H9 (cell line): ENCODE data around the gene LETM1. TPM values are rescaled to one million over a fixed set of nuclear protein-coding genes. Genes with fewer than 3 reads are reported as not detected.

Experiments used
- DNase-seq: peaks from one replicate; pipeline ENCODE4 v3.0.0-alpha.2; 2017
- H2AFZ ChIP-seq: one replicate; pipeline ENCODE4 v1.6.1; 2013; ENCODE audit warnings: mild to moderate bottlenecking, low read length, control low read depth, moderate library complexity
- H2AK5ac ChIP-seq: 2 replicates; pipeline ENCODE4 v1.6.1; 2013; ENCODE audit warnings: low read length, control low read depth, mixed read lengths; ENCODE audit not compliant: insufficient read length
- H2BK120ac ChIP-seq: one replicate; pipeline ENCODE4 v1.6.1; 2013; ENCODE audit warnings: low read depth, mild to moderate bottlenecking, low read length, control low read depth, inconsistent platforms; ENCODE audit not compliant: poor library complexity, severe bottlenecking
- H2BK12ac ChIP-seq: 2 replicates; pipeline ENCODE4 v1.6.1; 2013; ENCODE audit warnings: low read length, control low read depth, mixed read lengths, low read depth; ENCODE audit not compliant: insufficient read length
- H2BK15ac ChIP-seq: 2 replicates; pipeline ENCODE4 v1.6.1; 2013; ENCODE audit warnings: low read depth, low read length, control low read depth
- H2BK20ac ChIP-seq: one replicate; pipeline ENCODE4 v1.6.1; 2013; ENCODE audit warnings: low read depth, mild to moderate bottlenecking, low read length, control low read depth, inconsistent platforms; ENCODE audit not compliant: poor library complexity, severe bottlenecking
- H2BK5ac ChIP-seq: 2 replicates; pipeline ENCODE4 v1.6.1; 2013; ENCODE audit warnings: low read length, control low read depth, mixed read lengths; ENCODE audit not compliant: insufficient read length
- H3K14ac ChIP-seq: 2 replicates; pipeline ENCODE4 v1.6.1; 2013; ENCODE audit warnings: low read length, control low read depth; ENCODE audit not compliant: insufficient read depth
- H3K18ac ChIP-seq: 2 replicates; pipeline ENCODE4 v1.6.1; 2013; ENCODE audit warnings: low read depth, mild to moderate bottlenecking, mixed read lengths, low read length, control low read depth; ENCODE audit not compliant: insufficient read length
- H3K23ac ChIP-seq: 2 replicates; pipeline ENCODE4 v1.6.1; 2013; ENCODE audit warnings: low read length, control low read depth, mixed read lengths, low read depth; ENCODE audit not compliant: insufficient read length
- H3K23me2 ChIP-seq: 2 replicates; pipeline ENCODE4 v1.6.1; 2013; ENCODE audit warnings: low read depth, mild to moderate bottlenecking, mixed read lengths, low read length, control low read depth; ENCODE audit not compliant: insufficient read length, poor library complexity, severe bottlenecking
- H3K27ac ChIP-seq: 2 replicates; pipeline ENCODE4 v1.5.1; 2013; ENCODE audit warnings: low read length, control low read depth, mixed read lengths, low read depth; ENCODE audit not compliant: insufficient read length
- H3K27me3 ChIP-seq: 2 replicates; pipeline ENCODE4 v1.6.1; 2013; ENCODE audit warnings: low read length, control low read depth, inconsistent platforms; ENCODE audit not compliant: insufficient read depth
- H3K4ac ChIP-seq: 2 replicates; pipeline ENCODE4 v1.6.1; 2013; ENCODE audit warnings: low read depth, mild to moderate bottlenecking, control low read depth, inconsistent platforms, low read length, moderate library complexity
- H3K4me1 ChIP-seq: 2 replicates; pipeline ENCODE4 v1.6.1; 2013; ENCODE audit warnings: low read length, control low read depth, inconsistent platforms; ENCODE audit not compliant: insufficient read depth
- H3K4me2 ChIP-seq: 2 replicates; pipeline ENCODE4 v1.6.1; 2013; ENCODE audit warnings: low read length, control low read depth, mixed read lengths; ENCODE audit not compliant: insufficient read length, insufficient read depth
- H3K56ac ChIP-seq: 2 replicates; pipeline ENCODE4 v1.6.1; 2013; ENCODE audit warnings: low read depth, mild to moderate bottlenecking, mixed read lengths, low read length, control low read depth; ENCODE audit not compliant: insufficient read length
- H3K79me1 ChIP-seq: 2 replicates; pipeline ENCODE4 v1.6.1; 2013; ENCODE audit warnings: low read depth, mild to moderate bottlenecking, moderate library complexity, low read length, control low read depth, inconsistent platforms; ENCODE audit not compliant: insufficient read depth, poor library complexity, severe bottlenecking
- H3K79me2 ChIP-seq: 2 replicates; pipeline ENCODE4 v1.6.1; 2013; ENCODE audit warnings: low read length, control low read depth, inconsistent platforms; ENCODE audit not compliant: insufficient read depth
- H3K9ac ChIP-seq: 2 replicates; pipeline ENCODE4 v1.6.1; 2013; ENCODE audit warnings: low read length, control low read depth, mixed read lengths; ENCODE audit not compliant: insufficient read length; ENCODE audit errors: extremely low read depth
- H3K9me3 ChIP-seq: one replicate; pipeline ENCODE4 v1.6.1; 2013; ENCODE audit warnings: low read depth, low read length, inconsistent platforms; ENCODE audit not compliant: control insufficient read depth
- H3T11ph ChIP-seq: one replicate; pipeline ENCODE4 v1.6.1; 2013; ENCODE audit warnings: mild to moderate bottlenecking, low read length, control low read depth, inconsistent platforms
- H4K20me1 ChIP-seq: one replicate; pipeline ENCODE4 v1.6.1; 2013; ENCODE audit not compliant: control insufficient read depth, insufficient read length, insufficient read depth
- H4K5ac ChIP-seq: 2 replicates; pipeline ENCODE4 v1.6.1; 2013; ENCODE audit warnings: low read depth, mild to moderate bottlenecking, mixed read lengths, low read length, control low read depth; ENCODE audit not compliant: insufficient read length
- H4K8ac ChIP-seq: replicated peaks from 2 replicates; pipeline ENCODE4 v1.6.1; 2013; ENCODE audit warnings: low read length, control low read depth, mixed read lengths, low read depth; ENCODE audit not compliant: insufficient read length
- H4K91ac ChIP-seq: 2 replicates; pipeline ENCODE4 v1.6.1; 2013; ENCODE audit warnings: low read depth, mild to moderate bottlenecking, moderate library complexity, mixed read lengths, low read length, control low read depth; ENCODE audit not compliant: insufficient read length
- H3K27ac Mint-ChIP-seq, 3 experiments: 2 replicates in 2 of 3; 3 replicates in 1 of 3; pipeline ENCODE4 v1.8.0; 2020 to 2021; ENCODE audit warnings: mixed read lengths in 3 of 3, mild to moderate bottlenecking in 1 of 3, moderate library complexity in 1 of 3
- H3K27me3 Mint-ChIP-seq: 2 replicates; pipeline ENCODE4 v1.8.0; 2021; ENCODE audit warnings: low read depth, mild to moderate bottlenecking, moderate library complexity, mixed read lengths
- H3K36me3 Mint-ChIP-seq, 3 experiments: 2 replicates in 2 of 3; 3 replicates in 1 of 3; pipeline ENCODE4 v1.8.0; 2020 to 2021; ENCODE audit warnings: low read depth in 3 of 3, mixed read lengths in 3 of 3; ENCODE audit not compliant: insufficient read depth in 1 of 3
- H3K4me1 Mint-ChIP-seq, 2 experiments: 2 replicates each; pipeline ENCODE4 v1.8.0; 2020; ENCODE audit warnings: mixed read lengths in 2 of 2
- H3K4me3 Mint-ChIP-seq, 2 experiments: 2 replicates in 1 of 2; 3 replicates in 1 of 2; pipeline ENCODE4 v1.8.0; 2020 to 2021; ENCODE audit warnings: mild to moderate bottlenecking in 2 of 2, mixed read lengths in 2 of 2, moderate library complexity in 1 of 2
- H3K9me3 Mint-ChIP-seq, 2 experiments: 2 replicates in 1 of 2; 3 replicates in 1 of 2; pipeline ENCODE4 v1.8.0; 2020; ENCODE audit warnings: mild to moderate bottlenecking in 2 of 2, mixed read lengths in 2 of 2, moderate library complexity in 1 of 2
- WGBS: extraction: QIAGEN DNeasy Blood & Tissue Kit; methylation state at CpG from one replicate; pipeline ENCODE4 v1.1.7; 2013; ENCODE audit warnings: missing lambda C conversion rate, low lambda C conversion rate, mixed read lengths; ENCODE audit not compliant: insufficient read length; ENCODE audit errors: extremely low coverage; 5-methylcytosine and 5-hydroxymethylcytosine counted together
- total RNA-seq: library from RNA; stranded (reverse); gene quantifications from 2 replicates; pipeline ENCODE4 v1.2.1, GENCODE V29; 2021
- TF ChIP-seq, protein P1 (sequence below): fragments of 200-600 bp; sonication (generic); conservative IDR thresholded peaks from 3 replicates; pipeline ENCODE4 v1.8.0; 2021; ENCODE audit warnings: antibody characterized with exemption, mild to moderate bottlenecking

Gene LETM1
- total RNA-seq, 1 experiment from 2014 or later = 43.4 TPM

DNA sequence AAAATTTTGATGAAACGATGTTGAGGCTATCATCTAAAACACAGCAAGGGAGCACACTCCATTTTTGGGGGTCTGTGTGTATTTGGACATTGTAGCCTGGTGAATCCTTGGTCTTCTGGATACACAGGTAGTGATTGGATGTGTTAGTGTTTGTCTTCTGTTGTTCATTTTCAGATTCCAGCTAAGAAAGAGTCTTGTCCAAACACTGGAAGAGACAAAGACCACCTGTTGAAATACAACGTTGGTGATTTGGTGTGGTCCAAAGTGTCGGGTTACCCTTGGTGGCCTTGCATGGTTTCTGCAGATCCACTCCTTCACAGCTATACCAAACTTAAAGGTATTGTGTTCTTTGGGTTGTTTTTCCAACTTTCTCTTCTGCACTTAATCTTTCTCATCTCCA is 48.1 kb upstream of the LETM1 start:
- H3K79me2 ChIP-seq = peaks cover 11% of the 10 kb centered on the region; the same call in 1 of the 2 replicates
- no peaks in the 10 kb centered on the region for H4K20me1 ChIP-seq

More for the DNA sequence above, 48.1 kb upstream of the LETM1 start:
- Mint-ChIP-seq H3K4me3 (no peak overlapping the region), H3K9me3 (no peaks in the 10 kb centered on the region), H3K36me3 (peaks cover 36 to 80% (median 67%) of the 10 kb centered on the region in 3 experiments; a peak in 6 of 7 replicates), H3K4me1 (peaks cover 1 to 7% of the 10 kb centered on the region in 2 experiments), H3K27ac (0 out of 7 replicates have a peak overlapping the region, but pooled peaks of 1 of the 3 experiments have one; percentile 47), H3K27me3 (no peaks in the 10 kb centered on the region)
- Histone ChIP-seq H3K9ac (no peak overlapping the region), H3K79me1 (peaks cover 4% of the 10 kb centered on the region), H3T11ph (no peak overlapping the region), H3K18ac (no peak overlapping the region), H3K4me2 (no peak overlapping the region), H3K14ac (no peak overlapping the region), H3K9me3 (no peaks in the 10 kb centered on the region), H2BK20ac (no peak overlapping the region), H2BK15ac (no peak overlapping the region), H3K27me3 (no peaks in the 10 kb centered on the region), H4K5ac (no peak overlapping the region), H3K27ac (no peak overlapping the region), H3K23me2 (no peaks in the 10 kb centered on the region), H2BK5ac (no peak overlapping the region), H4K91ac (no peak overlapping the region), H2AFZ (no peak overlapping the region), H2AK5ac (no peak overlapping the region), H3K4me1 (no peaks in the 10 kb centered on the region), H3K4ac (no peak overlapping the region), H3K56ac (no peak overlapping the region), H4K8ac (no peak overlapping the region), H2BK12ac (no peak overlapping the region), H2BK120ac (no peak overlapping the region), H3K23ac (no peak overlapping the region)
- WGBS = no CpG with 5 or more reads among the region's 3 CpGs
- DNase-seq = no peak
- TF ChIP-seq, protein P1, sequence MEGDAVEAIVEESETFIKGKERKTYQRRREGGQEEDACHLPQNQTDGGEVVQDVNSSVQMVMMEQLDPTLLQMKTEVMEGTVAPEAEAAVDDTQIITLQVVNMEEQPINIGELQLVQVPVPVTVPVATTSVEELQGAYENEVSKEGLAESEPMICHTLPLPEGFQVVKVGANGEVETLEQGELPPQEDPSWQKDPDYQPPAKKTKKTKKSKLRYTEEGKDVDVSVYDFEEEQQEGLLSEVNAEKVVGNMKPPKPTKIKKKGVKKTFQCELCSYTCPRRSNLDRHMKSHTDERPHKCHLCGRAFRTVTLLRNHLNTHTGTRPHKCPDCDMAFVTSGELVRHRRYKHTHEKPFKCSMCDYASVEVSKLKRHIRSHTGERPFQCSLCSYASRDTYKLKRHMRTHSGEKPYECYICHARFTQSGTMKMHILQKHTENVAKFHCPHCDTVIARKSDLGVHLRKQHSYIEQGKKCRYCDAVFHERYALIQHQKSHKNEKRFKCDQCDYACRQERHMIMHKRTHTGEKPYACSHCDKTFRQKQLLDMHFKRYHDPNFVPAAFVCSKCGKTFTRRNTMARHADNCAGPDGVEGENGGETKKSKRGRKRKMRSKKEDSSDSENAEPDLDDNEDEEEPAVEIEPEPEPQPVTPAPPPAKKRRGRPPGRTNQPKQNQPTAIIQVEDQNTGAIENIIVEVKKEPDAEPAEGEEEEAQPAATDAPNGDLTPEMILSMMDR = no peak
